ENCODE data around the gene CLPSL2. TPM values are rescaled to one million over a fixed set of nuclear protein-coding genes. Genes with fewer than 3 reads are reported as not detected.

Gene CLPSL2
- total and polyA plus RNA-seq, 10 of the 15 experiments (the other 5 are each of a cell fraction or from before 2014, with no cell fraction given) = 0.32 to 1.3 TPM; not detected in 8

DNA sequence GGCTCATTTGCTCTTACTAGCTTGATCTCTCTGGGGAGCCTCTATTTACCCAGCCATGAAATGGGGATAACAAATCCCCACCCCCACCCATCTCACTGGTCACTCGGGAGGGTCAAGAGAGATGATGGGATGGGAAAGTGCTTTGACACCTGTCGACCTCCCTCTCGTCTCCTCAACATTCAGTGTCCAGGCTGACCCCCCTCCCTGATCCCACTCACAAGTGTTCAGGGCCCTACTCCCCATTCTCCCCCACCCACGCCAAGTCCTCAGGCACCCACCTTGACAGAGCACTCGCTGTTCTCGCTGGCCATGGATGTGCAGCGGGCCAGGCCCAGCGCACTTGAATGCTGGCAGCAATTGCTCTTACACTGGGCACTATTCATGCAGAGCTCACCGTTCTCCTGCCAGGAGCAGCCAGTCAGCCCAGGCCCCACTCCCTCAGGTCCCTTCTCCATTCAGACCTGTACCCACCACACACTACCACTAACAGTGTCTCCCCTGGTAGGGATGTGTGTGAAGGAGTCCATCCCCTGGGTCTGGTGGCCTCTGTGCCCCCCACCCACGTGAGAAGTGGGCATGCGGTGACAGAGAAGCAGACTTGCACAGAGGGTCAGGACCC is 19.2 kb downstream of the CLPSL2 start (continued):
- TF ChIP-seq RAD21 (IDR thresholded peaks at IDR 0.05; ENCODE audit: insufficient read depth, low read depth, low read length) (no peak), IRF4 (IDR thresholded peaks at IDR 0.05; ENCODE audit: low read depth, low read length) (no peak), ATF7 (IDR thresholded peaks at IDR 0.05; ENCODE audit: low read depth) (no peak), RAD51 (IDR thresholded peaks at IDR 0.05) (no peak)
- TF ChIP-seq, protein P1, sequence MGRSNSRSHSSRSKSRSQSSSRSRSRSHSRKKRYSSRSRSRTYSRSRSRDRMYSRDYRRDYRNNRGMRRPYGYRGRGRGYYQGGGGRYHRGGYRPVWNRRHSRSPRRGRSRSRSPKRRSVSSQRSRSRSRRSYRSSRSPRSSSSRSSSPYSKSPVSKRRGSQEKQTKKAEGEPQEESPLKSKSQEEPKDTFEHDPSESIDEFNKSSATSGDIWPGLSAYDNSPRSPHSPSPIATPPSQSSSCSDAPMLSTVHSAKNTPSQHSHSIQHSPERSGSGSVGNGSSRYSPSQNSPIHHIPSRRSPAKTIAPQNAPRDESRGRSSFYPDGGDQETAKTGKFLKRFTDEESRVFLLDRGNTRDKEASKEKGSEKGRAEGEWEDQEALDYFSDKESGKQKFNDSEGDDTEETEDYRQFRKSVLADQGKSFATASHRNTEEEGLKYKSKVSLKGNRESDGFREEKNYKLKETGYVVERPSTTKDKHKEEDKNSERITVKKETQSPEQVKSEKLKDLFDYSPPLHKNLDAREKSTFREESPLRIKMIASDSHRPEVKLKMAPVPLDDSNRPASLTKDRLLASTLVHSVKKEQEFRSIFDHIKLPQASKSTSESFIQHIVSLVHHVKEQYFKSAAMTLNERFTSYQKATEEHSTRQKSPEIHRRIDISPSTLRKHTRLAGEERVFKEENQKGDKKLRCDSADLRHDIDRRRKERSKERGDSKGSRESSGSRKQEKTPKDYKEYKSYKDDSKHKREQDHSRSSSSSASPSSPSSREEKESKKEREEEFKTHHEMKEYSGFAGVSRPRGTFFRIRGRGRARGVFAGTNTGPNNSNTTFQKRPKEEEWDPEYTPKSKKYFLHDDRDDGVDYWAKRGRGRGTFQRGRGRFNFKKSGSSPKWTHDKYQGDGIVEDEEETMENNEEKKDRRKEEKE (IDR thresholded peaks at IDR 0.05) = no peak

DNA sequence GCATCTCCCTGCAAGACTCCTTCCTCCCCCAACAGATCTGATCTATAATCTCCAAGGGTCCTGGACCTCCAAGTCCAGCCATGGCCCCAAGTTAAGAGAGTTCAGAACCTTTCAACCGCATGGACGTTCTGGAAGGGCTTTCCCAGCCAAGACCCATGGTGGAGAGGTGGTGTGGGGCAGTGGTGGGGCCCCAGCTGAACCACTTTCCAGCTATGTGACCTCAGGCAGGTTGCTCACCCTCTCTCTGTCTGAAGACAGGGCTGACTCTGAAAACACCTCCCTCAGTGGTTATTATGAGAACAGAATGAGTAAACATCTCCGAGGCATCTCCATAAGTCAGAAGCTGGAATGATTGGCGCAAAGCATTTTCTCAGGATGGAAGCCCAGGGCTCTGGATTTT is 19.8 kb downstream of the CLPSL2 start:
- CTCF ChIA-PET = no interaction called here
- ATAC-seq (no peak), DNase-seq (ENCODE audit: low read depth, low spot score) (no peak), FAIRE-seq (no peak)
- POLR2A ChIA-PET = no interaction called here
- Histone ChIP-seq H3K4me1 (ENCODE audit: control insufficient read depth, insufficient read depth, low read length) (no peaks in the 10 kb centered on the region), H3K79me2 (ENCODE audit: control insufficient read depth, insufficient read depth, low read length) (no peaks in the 10 kb centered on the region), H3K27ac (ENCODE audit: control insufficient read depth, insufficient read depth) (no peak overlapping the region), H3K4me3 (no peak overlapping the region), H3K9ac (ENCODE audit: control insufficient read depth, insufficient read depth, low read length) (no peak overlapping the region), H3K36me3 (ENCODE audit: control insufficient read depth in 2 of 2, insufficient read depth in 2 of 2, low read length in 1 of 2) (no peaks in the 10 kb centered on the region), H4K20me1 (ENCODE audit: control insufficient read depth, insufficient read depth) (no peaks in the 10 kb centered on the region), H3K4me2 (ENCODE audit: control insufficient read depth, insufficient read depth) (no peak overlapping the region), H2AFZ (ENCODE audit: control insufficient read depth, low read depth, low read length) (no peak overlapping the region), H3K27me3 (replicated peaks in 1 of 2; ENCODE audit: control insufficient read depth in 2 of 2, insufficient read depth in 2 of 2, low read length in 1 of 2) (0 out of 4 replicates have a peak, but pooled peaks cover 0 to 1% of the 10 kb centered on the region in 2 experiments), H3K9me3 (replicated peaks; ENCODE audit: control insufficient read depth, insufficient read depth, low read length) (no peaks in the 10 kb centered on the region)
- no TSS peak for BruUV-seq (replicated peaks)
- 23% methylated on average over 4 of the region's 4 CpGs for WGBS (ENCODE audit: insufficient coverage, insufficient replicate concordance, low lambda C conversion rate, missing lambda C conversion rate)
- intact Hi-C loops (cut with micrococcal nuclease; ENCODE audit: unreplicated experiment) (no loop called here), in situ Hi-C loops (cut with MboI) (no loop called here)
- SMC1A ChIA-PET (ENCODE audit: uncharacterized antibody, unreplicated experiment) = interaction anchor here (1.0 kb wide), 1 partner anchor 10 kb away, joined by 3 read pairs; no protein-coding TSS in a partner anchor
- RAD21 ChIA-PET (ENCODE audit: unreplicated experiment) = no interaction called here
- TF ChIP-seq IRF4 (IDR thresholded peaks at IDR 0.05; ENCODE audit: low read depth, low read length) = no peak
- TF ChIP-seq PAX5 (IDR thresholded peaks at IDR 0.05; ENCODE audit: borderline replicate concordance, low read depth, low read length) = no peak
- TF ChIP-seq CEBPZ (IDR thresholded peaks at IDR 0.05; ENCODE audit: low read depth, low read length) = no peak
- no peak for TF ChIP-seq STAT3 (IDR thresholded peaks at IDR 0.05; ENCODE audit: low read depth, low read length)
- no peak for TF ChIP-seq EZH2 (IDR thresholded peaks at IDR 0.05; ENCODE audit: borderline replicate concordance, control insufficient read depth, low read depth, low read length)
- TF ChIP-seq SMAD5 (IDR thresholded peaks at IDR 0.05; ENCODE audit: low read depth) = no peak
- no peak for TF ChIP-seq ASH2L (IDR thresholded peaks at IDR 0.05; ENCODE audit: borderline replicate concordance, low read depth)
- no peak for TF ChIP-seq RBBP5 (conservative IDR thresholded peaks at IDR 0.05)
- TF ChIP-seq ZBED1 (IDR thresholded peaks at IDR 0.05; ENCODE audit: borderline replicate concordance) = no peak
- TF ChIP-seq, protein P2, sequence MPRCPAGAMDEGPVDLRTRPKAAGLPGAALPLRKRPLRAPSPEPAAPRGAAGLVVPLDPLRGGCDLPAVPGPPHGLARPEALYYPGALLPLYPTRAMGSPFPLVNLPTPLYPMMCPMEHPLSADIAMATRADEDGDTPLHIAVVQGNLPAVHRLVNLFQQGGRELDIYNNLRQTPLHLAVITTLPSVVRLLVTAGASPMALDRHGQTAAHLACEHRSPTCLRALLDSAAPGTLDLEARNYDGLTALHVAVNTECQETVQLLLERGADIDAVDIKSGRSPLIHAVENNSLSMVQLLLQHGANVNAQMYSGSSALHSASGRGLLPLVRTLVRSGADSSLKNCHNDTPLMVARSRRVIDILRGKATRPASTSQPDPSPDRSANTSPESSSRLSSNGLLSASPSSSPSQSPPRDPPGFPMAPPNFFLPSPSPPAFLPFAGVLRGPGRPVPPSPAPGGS (IDR thresholded peaks at IDR 0.05; ENCODE audit: borderline replicate concordance, insufficient read depth, low read depth, low read length, poor library complexity, severe bottlenecking) = no peak
- no peak for TF ChIP-seq BCL11A (IDR thresholded peaks at IDR 0.05; ENCODE audit: low read depth, low read length)
- no peak for TF ChIP-seq BHLHE40 (IDR thresholded peaks at IDR 0.05; ENCODE audit: borderline replicate concordance in 1 of 2, low read depth in 2 of 2, low read length in 1 of 2)
